Keratinocyte (primary cell): ENCODE data around the gene SHANK1. TPM values are rescaled to one million over a fixed set of nuclear protein-coding genes. Genes with fewer than 3 reads are reported as not detected.
A peak's percentile ranks its signal among the peaks of the same experiment; 100 is the strongest.
"Not testable (repeated sequence)": the region's sequence is repeated elsewhere in the genome, so short reads cannot be mapped to it uniquely, and the experiment has no call there.

Experiments
- DNase-seq: peaks from one replicate; pipeline ENCODE4 v3.0.0-alpha.2; 2011; ENCODE audit warnings: low read depth, missing footprints, low spot score
- FAIRE-seq: peaks from 2 replicates; lab custom pipeline; 2011; peaks lifted over from hg19 to GRCh38; lab: Jason Lieb, UNC
- H2AFZ ChIP-seq: 2 replicates; pipeline ENCODE4 v1.6.0; 2012; ENCODE audit warnings: low read length, control low read depth, inconsistent platforms; ENCODE audit not compliant: control insufficient read depth
- H3K27ac ChIP-seq: 2 replicates; pipeline ENCODE4 v1.5.1; 2011; ENCODE audit warnings: low read length; ENCODE audit not compliant: control insufficient read depth, insufficient read depth
- H3K27me3 ChIP-seq: 3 replicates; pipeline ENCODE4 v1.6.0; 2011; ENCODE audit warnings: low read length; ENCODE audit not compliant: control insufficient read depth, insufficient read depth; ENCODE audit errors: extremely low read depth
- H3K36me3 ChIP-seq, 2 experiments: 2 replicates in 1 of 2; 3 replicates in 1 of 2; pipeline ENCODE4 v1.5.1; 2011; ENCODE audit warnings: low read length in 2 of 2, mild to moderate bottlenecking in 1 of 2; ENCODE audit not compliant: control insufficient read depth in 2 of 2, insufficient read depth in 2 of 2; ENCODE audit errors: extremely low read depth in 1 of 2
- H3K4me1 ChIP-seq: 3 replicates; pipeline ENCODE4 v1.5.1; 2011; ENCODE audit warnings: low read length; ENCODE audit not compliant: control insufficient read depth, insufficient read depth; ENCODE audit errors: extremely low read depth
- H3K4me2 ChIP-seq: 3 replicates; pipeline ENCODE4 v1.6.0; 2011; ENCODE audit warnings: low read depth, low read length; ENCODE audit not compliant: control insufficient read depth, insufficient read depth; ENCODE audit errors: extremely low read depth
- H3K4me3 ChIP-seq, 3 experiments: fragments of 200-600 bp in 1 of 3; sonication (generic) in 1 of 3; 2 replicates in 2 of 3; 3 replicates in 1 of 3; pipeline ENCODE4 v1.5.1; 2011 to 2016; ENCODE audit warnings: low read length in 3 of 3, mild to moderate bottlenecking in 3 of 3, control low read depth in 2 of 3, inconsistent platforms in 1 of 3, low read depth in 1 of 3, mixed read lengths in 1 of 3, mixed run types in 1 of 3, moderate library complexity in 1 of 3; ENCODE audit not compliant: control insufficient read depth in 2 of 3, insufficient read depth in 2 of 3; ENCODE audit errors: extremely low read depth in 1 of 3
- H3K79me2 ChIP-seq: 2 replicates; pipeline ENCODE4 v1.6.0; 2012; ENCODE audit warnings: low read length; ENCODE audit not compliant: control insufficient read depth, insufficient read depth
- H3K9ac ChIP-seq: 3 replicates; pipeline ENCODE4 v1.6.0; 2011; ENCODE audit warnings: low read length; ENCODE audit not compliant: control insufficient read depth, insufficient read depth; ENCODE audit errors: extremely low read depth
- H3K9me1 ChIP-seq: 3 replicates; pipeline ENCODE4 v1.6.0; 2011; ENCODE audit warnings: low read length; ENCODE audit not compliant: control insufficient read depth, insufficient read depth; ENCODE audit errors: extremely low read depth
- H3K9me3 ChIP-seq: 2 replicates; pipeline ENCODE4 v1.5.1; 2012; ENCODE audit warnings: low read depth, low read length; ENCODE audit not compliant: control insufficient read depth
- H4K20me1 ChIP-seq: 3 replicates; pipeline ENCODE4 v1.6.0; 2011; ENCODE audit warnings: low read length; ENCODE audit not compliant: control insufficient read depth, insufficient read depth; ENCODE audit errors: extremely low read depth
- EZH2 ChIP-seq: IDR thresholded peaks from one replicate; pipeline ENCODE4 v1.6.1; 2012; ENCODE audit warnings: inconsistent platforms, mild to moderate bottlenecking, low read length, moderate library complexity
- dilution Hi-C: fragments of 300-500 bp; cut with MboI; formaldehyde crosslinking; loops from one replicate; pipeline ENCODE4 v1.7.0; 2020; ENCODE audit warnings: low sequenced_read_pairs; ENCODE audit not compliant: extremely low pct_ligation_motif_present
- polyA minus RNA-seq, 3 experiments: library from RNA; depleted of rRNA, polyadenylated mRNA; stranded (reverse); fragments of >200 nt; gene quantifications; 1 replicate in 1 of 3; 2 replicates in 1 of 3; 3 replicates in 1 of 3; pipeline ENCODE4 v1.2.3, GENCODE V29; 2011
- polyA plus RNA-seq, 5 experiments: library from polyadenylated mRNA; depleted of rRNA in 3 of 5; stranded (reverse) in 3 of 5; stranded (forward) in 1 of 5; unstranded in 1 of 5; fragments of >200 nt; gene quantifications; 1 replicate in 1 of 5; 2 replicates in 3 of 5; 3 replicates in 1 of 5; pipeline versions ENCODE4 v1.2.1 to v1.2.3, GENCODE V29; 2011 to 2012; ENCODE audit warnings: missing spikeins in 2 of 5, low read depth in 1 of 5, low replicate concordance in 1 of 5
- TF ChIP-seq, protein P1 (sequence below), 3 experiments: IDR thresholded peaks in 1 of 3; conservative IDR thresholded peaks in 1 of 3; optimal IDR thresholded peaks in 1 of 3; 2 replicates in 2 of 3; 3 replicates in 1 of 3; pipeline versions ENCODE3 to v1.5.1; 2011; ENCODE audit warnings: low read length in 3 of 3, mild to moderate bottlenecking in 3 of 3, moderate library complexity in 2 of 3, control low read depth in 1 of 3, inconsistent platforms in 1 of 3; ENCODE audit not compliant: insufficient read depth in 2 of 3; ENCODE audit errors: extremely low read depth in 1 of 3

Gene SHANK1
- polyA plus RNA-seq (0.10 to 0.82 TPM (median 0.51 TPM) in 3 replicates), polyA minus RNA-seq (0.20 to 0.66 TPM (median 0.29 TPM) in 3 replicates)
- 0.24 TPM for polyA plus RNA-seq (2011; ENCODE audit: low read depth)
- 0.46 and 1.1 TPM in 2 replicates for polyA plus RNA-seq (2011; cell fraction: cytosol; rRNA removed)
- 0.98 and 1.4 TPM in 2 replicates for polyA plus RNA-seq (2011; cell fraction: nucleus; rRNA removed)
- 0.17 and 0.56 TPM in 2 replicates for polyA plus RNA-seq (2012; ENCODE audit: low replicate concordance)
- 1.3 TPM for polyA minus RNA-seq (2011; cell fraction: cytosol; rRNA and poly(A)+ RNA removed)
- polyA minus RNA-seq (2011; cell fraction: nucleus; rRNA and poly(A)+ RNA removed): 0.21 and 0.31 TPM in 2 replicates

DNA sequence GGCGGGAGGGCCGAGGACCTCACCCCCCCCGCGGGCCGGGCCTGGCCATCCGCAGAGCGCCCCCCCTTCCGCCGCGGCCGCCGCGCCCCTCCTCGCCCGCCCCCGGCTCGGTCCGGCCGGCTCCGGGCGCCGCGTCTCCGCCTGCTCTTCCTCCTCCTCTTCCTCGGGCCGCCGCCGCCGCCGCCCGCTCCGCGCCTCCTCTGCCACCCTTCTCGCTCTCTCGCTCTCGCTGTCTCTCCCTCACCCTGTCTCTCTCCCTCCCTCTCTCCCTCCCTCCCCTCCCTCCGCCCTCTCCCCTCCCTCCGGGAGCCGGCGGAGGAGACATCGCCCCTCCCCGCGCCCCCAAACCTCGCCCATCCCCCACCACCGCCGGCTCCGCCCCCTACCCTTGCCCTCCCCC, at the start of gene SHANK1:
TSS of gene SHANK1 (minus strand) at position 237 of the 400 bp plus-strand sequence. CDS start 2,883 bp downstream, outside the sequence.
- Histone ChIP-seq H3K79me2 (no peaks in the 10 kb centered on the region), H3K4me1 (peaks cover 7% of the 10 kb centered on the region), H3K27ac (no peak within 1 kb of the TSS), H3K4me3 (peak within 1 kb of the TSS in 1 of 3 experiments; percentile 32), H3K4me2 (peak within 1 kb of the TSS; percentile 22), H3K36me3 (no peaks in the 10 kb centered on the region), H3K27me3 (peaks cover 35% of the 10 kb centered on the region), H3K9me1 (no peaks in the 10 kb centered on the region), H2AFZ (no peak within 1 kb of the TSS), H3K9me3 (no peaks in the 10 kb centered on the region), H3K9ac (no peak within 1 kb of the TSS), H4K20me1 (peaks cover 4% of the 10 kb centered on the region)
- DNase-seq (no peak), FAIRE-seq (no peak)
- TF ChIP-seq, protein P1, sequence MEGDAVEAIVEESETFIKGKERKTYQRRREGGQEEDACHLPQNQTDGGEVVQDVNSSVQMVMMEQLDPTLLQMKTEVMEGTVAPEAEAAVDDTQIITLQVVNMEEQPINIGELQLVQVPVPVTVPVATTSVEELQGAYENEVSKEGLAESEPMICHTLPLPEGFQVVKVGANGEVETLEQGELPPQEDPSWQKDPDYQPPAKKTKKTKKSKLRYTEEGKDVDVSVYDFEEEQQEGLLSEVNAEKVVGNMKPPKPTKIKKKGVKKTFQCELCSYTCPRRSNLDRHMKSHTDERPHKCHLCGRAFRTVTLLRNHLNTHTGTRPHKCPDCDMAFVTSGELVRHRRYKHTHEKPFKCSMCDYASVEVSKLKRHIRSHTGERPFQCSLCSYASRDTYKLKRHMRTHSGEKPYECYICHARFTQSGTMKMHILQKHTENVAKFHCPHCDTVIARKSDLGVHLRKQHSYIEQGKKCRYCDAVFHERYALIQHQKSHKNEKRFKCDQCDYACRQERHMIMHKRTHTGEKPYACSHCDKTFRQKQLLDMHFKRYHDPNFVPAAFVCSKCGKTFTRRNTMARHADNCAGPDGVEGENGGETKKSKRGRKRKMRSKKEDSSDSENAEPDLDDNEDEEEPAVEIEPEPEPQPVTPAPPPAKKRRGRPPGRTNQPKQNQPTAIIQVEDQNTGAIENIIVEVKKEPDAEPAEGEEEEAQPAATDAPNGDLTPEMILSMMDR (optimal IDR thresholded peaks at IDR 0.05 in 1 of 3, IDR thresholded peaks at IDR 0.05 in 1 of 3, conservative IDR thresholded peaks at IDR 0.05 in 1 of 3; ENCODE audit: extremely low read depth in 1 of 3, insufficient read depth in 2 of 3, low read length in 3 of 3): no peak
- no peak for TF ChIP-seq EZH2
- dilution Hi-C loops: no loop called here

DNA sequence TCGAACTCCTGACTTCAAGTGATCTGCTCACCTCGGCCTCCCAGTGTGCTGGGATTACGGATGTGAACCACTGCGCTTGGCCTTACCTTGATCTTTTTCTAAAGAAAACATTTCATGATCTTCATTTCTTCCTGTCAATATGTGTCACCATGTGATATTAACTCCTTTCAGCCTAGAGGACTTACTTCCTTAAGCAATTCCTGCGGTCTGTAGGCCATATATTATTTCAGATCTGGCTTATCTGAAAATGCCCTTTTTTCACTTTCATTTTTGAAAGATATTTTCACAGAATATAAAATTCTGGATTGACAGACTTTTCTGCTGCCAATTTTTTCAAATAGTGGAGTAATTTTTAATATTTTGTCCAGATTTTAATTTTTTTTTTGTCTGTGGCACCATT, 48.7 kb upstream of the SHANK1 start:
- no peaks in the 10 kb centered on the region for H4K20me1 ChIP-seq
- no peaks in the 10 kb centered on the region for H3K27me3 ChIP-seq
- FAIRE-seq: no peak
- no peaks in the 10 kb centered on the region for H3K79me2 ChIP-seq
- H3K27ac ChIP-seq: no peak overlapping the region
- TF ChIP-seq, protein P1 (optimal IDR thresholded peaks at IDR 0.05 in 1 of 3, IDR thresholded peaks at IDR 0.05 in 1 of 3, conservative IDR thresholded peaks at IDR 0.05 in 1 of 3; ENCODE audit: extremely low read depth in 1 of 3, insufficient read depth in 2 of 3, low read length in 3 of 3): no peak
- TF ChIP-seq EZH2: no peak
- dilution Hi-C loops: no loop called here
- no peaks in the 10 kb centered on the region for H3K9me3 ChIP-seq
- H3K9me1 ChIP-seq: no peaks in the 10 kb centered on the region
- H3K36me3 ChIP-seq: no peaks in the 10 kb centered on the region
- no peak overlapping the region for H3K9ac ChIP-seq
- no peak for DNase-seq
- no peak overlapping the region for H3K4me2 ChIP-seq
- H3K4me1 ChIP-seq: no peaks in the 10 kb centered on the region
- H2AFZ ChIP-seq: no peak overlapping the region
- H3K4me3 ChIP-seq: no peak overlapping the region

DNA sequence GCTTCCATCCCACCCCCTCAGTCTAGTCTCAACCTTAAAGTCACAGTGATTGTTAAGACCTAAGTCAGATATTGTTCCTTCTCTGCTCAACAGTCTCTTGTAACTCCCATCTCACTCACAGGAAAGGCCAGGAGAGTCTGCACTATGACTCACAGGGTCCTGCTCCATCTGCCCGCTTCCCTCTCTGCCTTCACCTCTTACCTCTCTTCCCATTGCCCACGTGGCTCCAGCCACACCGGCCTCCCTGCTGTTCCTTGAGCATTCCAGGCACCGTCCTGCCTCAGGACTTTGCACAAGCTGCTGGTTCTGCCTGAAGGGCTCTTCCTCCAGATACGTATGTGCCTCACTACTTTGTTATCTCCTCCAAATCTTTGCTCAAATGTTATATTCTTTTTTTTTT, 47.7 kb upstream of the SHANK1 start:
- FAIRE-seq, H3K27me3 ChIP-seq, H4K20me1 ChIP-seq, H3K79me2 ChIP-seq, H2AFZ ChIP-seq, dilution Hi-C loops, H3K9me3 ChIP-seq, H3K4me2 ChIP-seq, H3K27ac ChIP-seq, DNase-seq, H3K9me1 ChIP-seq, H3K9ac ChIP-seq, H3K4me1 ChIP-seq, H3K36me3 ChIP-seq, H3K4me3 ChIP-seq: not testable (repeated sequence)

DNA sequence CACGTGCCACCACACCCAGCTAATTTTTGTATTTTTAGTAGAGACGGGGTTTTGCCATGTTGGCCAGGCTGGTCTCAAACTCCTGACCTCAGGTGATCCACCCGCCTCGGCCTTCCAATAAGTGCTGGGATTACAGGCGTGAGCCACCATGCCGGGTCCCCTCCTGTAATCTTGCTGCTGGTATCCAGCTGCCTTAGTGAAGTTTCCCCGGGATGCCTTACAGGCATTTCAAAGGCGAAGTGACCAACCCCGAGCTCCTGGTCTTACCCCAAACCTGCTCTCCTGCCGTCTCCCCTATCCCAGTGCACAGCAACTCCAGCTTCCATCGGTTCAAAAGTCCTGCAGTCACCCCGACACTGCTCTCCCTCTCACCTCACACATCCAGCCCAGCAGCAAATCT, 47.1 kb upstream of the SHANK1 start:
- H4K20me1 ChIP-seq, H3K9ac ChIP-seq, DNase-seq, FAIRE-seq, H3K4me1 ChIP-seq, H3K9me3 ChIP-seq, H3K9me1 ChIP-seq, H3K4me2 ChIP-seq, H3K79me2 ChIP-seq, H3K36me3 ChIP-seq, dilution Hi-C loops, H3K27me3 ChIP-seq, H3K4me3 ChIP-seq, H2AFZ ChIP-seq, H3K27ac ChIP-seq: not testable (repeated sequence)
